GM12878 (cell line): ENCODE measurements around the gene CADM2. TPM values are rescaled to one million over a fixed set of nuclear protein-coding genes. Genes with fewer than 3 reads are reported as not detected.

Experiments used
- ATAC-seq: fragments of 200-7000 bp; cut with Tn5 transposase; 3 replicates; pipeline ENCODE4 v1.9.1; 2020; ENCODE audit warnings: mild to moderate bottlenecking, moderate library complexity
- BruUV-seq: library from RNA; stranded (reverse); fragments of 400-500 nt; replicated peaks from 2 replicates; lab custom pipeline; 2021; lab: Mats Ljungman, UMichigan
- CTCF ChIA-PET: fragments of 300-600 bp; sonication (Branson Sonifier 250); formaldehyde crosslinking; extraction: SDS; loops from one replicate; lab custom pipeline; 2021; ENCODE audit warnings: inconsistent platforms; lab: Yijun Ruan, JAX
- POLR2A ChIA-PET: fragments of 350-600 bp; formaldehyde crosslinking; extraction: SDS; loops from one replicate; lab custom pipeline; 2021; ENCODE audit warnings: inconsistent platforms; lab: Charles Lee
- RAD21 ChIA-PET: fragments of 300-600 bp; sonication (Branson Sonifier 250); formaldehyde crosslinking; loops from one replicate; lab custom pipeline; 2023; ENCODE audit warnings: antibody characterized with exemption; ENCODE audit not compliant: unreplicated experiment; lab: Charles Lee
- SMC1A ChIA-PET: fragments of 300-600 bp; sonication (Branson Sonifier 250); formaldehyde crosslinking; loops from one replicate; lab custom pipeline; 2023; ENCODE audit not compliant: unreplicated experiment, uncharacterized antibody; lab: Charles Lee
- DNase-seq: peaks from one replicate; pipeline ENCODE4 v3.0.0-alpha.2; 2011; ENCODE audit warnings: low read depth, low spot score
- FAIRE-seq: peaks from 3 replicates; lab custom pipeline; 2011; peaks lifted over from hg19 to GRCh38; lab: Jason Lieb, UNC
- H2AFZ ChIP-seq: 2 replicates; pipeline ENCODE4 v1.6.0; 2011; ENCODE audit warnings: low read depth, low read length, control low read depth; ENCODE audit not compliant: control insufficient read depth
- H3K27ac ChIP-seq: 2 replicates; pipeline ENCODE4 v1.5.1; 2011; ENCODE audit warnings: control low read depth; ENCODE audit not compliant: control insufficient read depth, insufficient read depth
- H3K27me3 ChIP-seq, 2 experiments: replicated peaks in 1 of 2; 2 replicates each; pipeline versions ENCODE4 v1.6.0 to v1.6.1; 2011; ENCODE audit warnings: low read length in 1 of 2; ENCODE audit not compliant: control insufficient read depth in 2 of 2, insufficient read depth in 2 of 2
- H3K36me3 ChIP-seq, 2 experiments: 2 replicates each; pipeline ENCODE4 v1.5.1; 2011; ENCODE audit warnings: low read length in 1 of 2; ENCODE audit not compliant: control insufficient read depth in 2 of 2, insufficient read depth in 2 of 2
- H3K4me1 ChIP-seq: 2 replicates; pipeline ENCODE4 v1.6.1; 2011; ENCODE audit warnings: mild to moderate bottlenecking, low read length, moderate library complexity, mixed read lengths; ENCODE audit not compliant: control insufficient read depth, insufficient read depth
- H3K4me2 ChIP-seq: 2 replicates; pipeline ENCODE4 v1.6.0; 2011; ENCODE audit warnings: control low read depth; ENCODE audit not compliant: control insufficient read depth, insufficient read depth
- H3K4me3 ChIP-seq: fragments of 200-600 bp; sonication (generic); 2 replicates; pipeline ENCODE4 v1.5.1; 2016
- H3K79me2 ChIP-seq: 2 replicates; pipeline ENCODE4 v1.6.0; 2011; ENCODE audit warnings: low read length; ENCODE audit not compliant: control insufficient read depth, insufficient read depth
- H3K9ac ChIP-seq: 2 replicates; pipeline ENCODE4 v1.8.0; 2011; ENCODE audit warnings: low read length, control low read depth, mixed read lengths; ENCODE audit not compliant: control insufficient read depth, insufficient read depth
- H3K9me3 ChIP-seq: replicated peaks from 3 replicates; pipeline ENCODE4 v1.5.1; 2011; ENCODE audit warnings: mild to moderate bottlenecking, low read length; ENCODE audit not compliant: control insufficient read depth, insufficient read depth
- H4K20me1 ChIP-seq: 2 replicates; pipeline ENCODE4 v1.6.0; 2011; ENCODE audit not compliant: control insufficient read depth, insufficient read depth
- IKZF1 ChIP-seq: fragments of 450-650 bp; conservative IDR thresholded peaks from 2 replicates; pipeline ENCODE4 v1.6.1; 2017; ENCODE audit warnings: antibody characterized with exemption, mild to moderate bottlenecking
- KAT2A ChIP-seq: conservative IDR thresholded peaks from 2 replicates; pipeline ENCODE4 v1.6.1; 2011; ENCODE audit warnings: low read depth, low read length; ENCODE audit not compliant: control insufficient read depth
- LARP7 ChIP-seq: fragments of 450-650 bp; IDR thresholded peaks from 2 replicates; pipeline ENCODE4 v1.6.1; 2017; ENCODE audit warnings: mild to moderate bottlenecking
- NKRF ChIP-seq: fragments of 450-650 bp; conservative IDR thresholded peaks from 2 replicates; pipeline ENCODE4 v1.6.1; 2017; ENCODE audit warnings: mild to moderate bottlenecking, moderate library complexity
- SMAD5 ChIP-seq: IDR thresholded peaks from 2 replicates; pipeline ENCODE4 v1.6.1; 2016; ENCODE audit warnings: antibody characterized with exemption, low read depth
- TARDBP ChIP-seq: IDR thresholded peaks from 2 replicates; pipeline ENCODE4 v1.6.1; 2016; ENCODE audit warnings: borderline replicate concordance
- WGBS: methylation state at CpG from one replicate; pipeline ENCODE4 v1.1.6; 2016; ENCODE audit warnings: low lambda C conversion rate; ENCODE audit not compliant: insufficient replicate concordance, insufficient coverage; ENCODE audit errors: missing lambda C conversion rate; 5-methylcytosine and 5-hydroxymethylcytosine counted together
- in situ Hi-C: fragments of 300-500 bp; cut with MboI; formaldehyde crosslinking; loops from 9 replicates; pipeline ENCODE4 v1.14.3; 2018; ENCODE audit warnings: mixed read lengths
- intact Hi-C: fragments of 100-400 bp; cut with micrococcal nuclease; formaldehyde crosslinking; loops from one replicate; pipeline ENCODE4 v1.14.2; 2022; ENCODE audit not compliant: unreplicated experiment
- polyA plus RNA-seq, 11 experiments: library from polyadenylated mRNA; depleted of rRNA in 4 of 11; unstranded in 6 of 11; stranded (reverse) in 5 of 11; fragments of >200 nt; fragmentation: Nextera tagmentation in 4 of 11; fragmentation: Illumina TruSeq in 1 of 11; extraction: Ambion mirVana in 4 of 11; extraction: Trizol in 1 of 11; gene quantifications; 1 replicate in 1 of 11; 2 replicates in 10 of 11; pipeline versions ENCODE4 v1.2.1 to v1.2.3, GENCODE V29; 2011 to 2016; ENCODE audit warnings: inconsistent platforms in 2 of 11, missing spikeins in 2 of 11, low read depth in 1 of 11
- total RNA-seq, 4 experiments: library from RNA; depleted of rRNA in 3 of 4; stranded (reverse); fragments of >200 nt in 3 of 4; fragmentation: Illumina TruSeq in 1 of 4; extraction: Trizol in 1 of 4; gene quantifications; 2 replicates each; pipeline versions ENCODE4 v1.2.1 to v1.2.3, GENCODE V29; 2013 to 2021
- TF ChIP-seq, protein P1 (sequence below): IDR thresholded peaks from 2 replicates; pipeline ENCODE4 v1.6.1; 2011; ENCODE audit warnings: low read depth, mild to moderate bottlenecking, low read length, moderate library complexity, borderline replicate concordance; ENCODE audit errors: extremely low read depth

Gene CADM2
- total and polyA plus RNA-seq, 10 of the 15 experiments (the other 5 are each of a cell fraction or from before 2014, with no cell fraction given): 0.13 TPM; not detected in 9

- intact Hi-C loops: no loop called here
- H3K9me3 ChIP-seq: no peaks in the 10 kb centered on the region
- no peaks in the 10 kb centered on the region for H4K20me1 ChIP-seq
- CTCF ChIA-PET: interaction anchor here (0.7 to 3.1 kb wide), 2 partner anchors 13 to 20 kb away, joined by 4 to 9 read pairs; no protein-coding TSS in a partner anchor
- FAIRE-seq: no peak
- in situ Hi-C loops: no loop called here
- no peaks in the 10 kb centered on the region for H3K79me2 ChIP-seq
- TF ChIP-seq, protein P1, sequence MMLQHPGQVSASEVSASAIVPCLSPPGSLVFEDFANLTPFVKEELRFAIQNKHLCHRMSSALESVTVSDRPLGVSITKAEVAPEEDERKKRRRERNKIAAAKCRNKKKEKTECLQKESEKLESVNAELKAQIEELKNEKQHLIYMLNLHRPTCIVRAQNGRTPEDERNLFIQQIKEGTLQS: no peak
- TF ChIP-seq NKRF (no peak), IKZF1 (no peak), KAT2A (no peak), TARDBP (no peak), SMAD5 (no peak), LARP7 (no peak)
- TF ChIP-seq, all 136 proteins: peak for 0
- ChIA-PET POLR2A (no interaction called here), RAD21 (no interaction called here), SMC1A (no interaction called here)
- no peak overlapping the region for H3K27ac ChIP-seq
- H3K4me1 ChIP-seq: no peaks in the 10 kb centered on the region
- no TSS peak for BruUV-seq
- 50% methylated on average over 10 of the region's 10 CpGs for WGBS
- ATAC-seq: no peak
- no peak overlapping the region for H3K4me2 ChIP-seq
- no peak overlapping the region for H3K4me3 ChIP-seq
- no peak overlapping the region for H2AFZ ChIP-seq
- H3K36me3 ChIP-seq: no peaks in the 10 kb centered on the region
- DNase-seq: no peak
- H3K9ac ChIP-seq: no peak overlapping the region
- H3K27me3 ChIP-seq: no peaks in the 10 kb centered on the region
Measured at GRCh38 chr3:85554153-85554552, 595.4 kb downstream of the CADM2 start.
